ENCODE data around the gene WNT16.

DNA sequence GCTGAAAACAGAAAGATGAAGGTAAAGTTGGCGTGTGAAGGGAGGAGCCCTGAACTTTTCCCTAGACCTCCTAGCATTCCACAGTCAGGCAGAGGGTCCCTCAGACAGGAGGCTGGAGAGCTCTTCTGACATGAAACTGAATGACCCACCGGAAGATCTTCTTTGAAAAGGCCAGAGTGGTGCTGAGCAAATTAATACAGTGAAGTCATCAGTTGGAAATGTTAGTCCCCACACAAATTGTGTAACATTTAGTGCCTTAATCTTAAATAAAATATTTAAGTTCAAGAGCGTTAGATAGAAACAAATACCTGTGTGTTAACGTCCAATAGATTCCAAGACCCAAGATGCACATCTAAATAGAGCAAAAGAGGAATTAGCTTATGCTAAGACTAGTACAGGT, 49.0 kb upstream of the WNT16 start:
- TF ChIP-seq, protein P1, sequence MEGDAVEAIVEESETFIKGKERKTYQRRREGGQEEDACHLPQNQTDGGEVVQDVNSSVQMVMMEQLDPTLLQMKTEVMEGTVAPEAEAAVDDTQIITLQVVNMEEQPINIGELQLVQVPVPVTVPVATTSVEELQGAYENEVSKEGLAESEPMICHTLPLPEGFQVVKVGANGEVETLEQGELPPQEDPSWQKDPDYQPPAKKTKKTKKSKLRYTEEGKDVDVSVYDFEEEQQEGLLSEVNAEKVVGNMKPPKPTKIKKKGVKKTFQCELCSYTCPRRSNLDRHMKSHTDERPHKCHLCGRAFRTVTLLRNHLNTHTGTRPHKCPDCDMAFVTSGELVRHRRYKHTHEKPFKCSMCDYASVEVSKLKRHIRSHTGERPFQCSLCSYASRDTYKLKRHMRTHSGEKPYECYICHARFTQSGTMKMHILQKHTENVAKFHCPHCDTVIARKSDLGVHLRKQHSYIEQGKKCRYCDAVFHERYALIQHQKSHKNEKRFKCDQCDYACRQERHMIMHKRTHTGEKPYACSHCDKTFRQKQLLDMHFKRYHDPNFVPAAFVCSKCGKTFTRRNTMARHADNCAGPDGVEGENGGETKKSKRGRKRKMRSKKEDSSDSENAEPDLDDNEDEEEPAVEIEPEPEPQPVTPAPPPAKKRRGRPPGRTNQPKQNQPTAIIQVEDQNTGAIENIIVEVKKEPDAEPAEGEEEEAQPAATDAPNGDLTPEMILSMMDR (IDR thresholded peaks at IDR 0.05; ENCODE audit: borderline replicate concordance, extremely low read depth, low read length, poor library complexity, severe bottlenecking), result no peak
- no peak for TF ChIP-seq EZH2 (IDR thresholded peaks at IDR 0.05; ENCODE audit: borderline replicate concordance, low read depth, low read length, severe bottlenecking)

All from DND-41 (cell line).